Measurements from ENCODE around the gene DHRS3. TPM values are rescaled to one million over a fixed set of nuclear protein-coding genes. Genes with fewer than 3 reads are reported as not detected.
A peak's percentile ranks its signal among the peaks of the same experiment; 100 is the strongest.

DHRS3 gene
- total and polyA plus RNA-seq, 10 of the 15 experiments (the other 5 are each of a cell fraction or from before 2014, with no cell fraction given) = 0.23 to 29.7 (median 1.2) TPM

DNA sequence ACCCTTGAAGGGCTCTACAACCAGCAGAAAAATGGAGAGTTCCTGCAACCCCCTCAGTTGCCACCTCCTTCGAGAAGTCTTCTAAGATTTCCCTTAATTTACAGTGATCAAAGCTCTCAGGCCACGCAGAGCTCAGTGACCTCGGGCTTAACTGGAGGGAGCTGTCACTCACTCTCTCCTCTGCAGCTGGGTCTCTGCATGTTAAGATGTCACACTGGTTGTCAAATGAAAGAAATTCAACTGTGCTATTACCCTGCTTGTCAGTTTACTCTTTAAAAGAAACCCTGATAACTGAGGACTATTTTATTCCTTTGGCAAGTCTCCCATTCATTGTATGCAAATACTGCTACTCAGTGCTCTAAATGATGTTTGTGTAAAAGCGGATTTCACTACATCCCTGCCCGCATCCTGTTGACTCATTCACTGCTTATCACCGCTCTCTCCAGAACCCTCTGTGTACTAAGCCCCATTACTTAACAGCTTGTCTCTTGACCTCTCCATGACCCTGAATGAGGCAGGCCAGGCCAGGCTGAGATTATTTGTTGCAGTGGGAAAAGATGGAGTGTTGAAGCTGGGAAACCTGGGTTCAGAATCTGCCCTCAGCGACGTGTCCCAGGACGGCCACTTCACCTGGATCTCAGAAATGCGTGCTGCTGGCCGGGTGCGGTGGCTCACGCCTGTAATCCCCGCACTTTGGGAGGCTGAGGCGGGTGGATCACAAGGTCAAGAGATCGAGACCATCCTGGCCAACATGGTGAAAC is 13.7 kb downstream of the DHRS3 start (continued):
- TF ChIP-seq, protein P1, sequence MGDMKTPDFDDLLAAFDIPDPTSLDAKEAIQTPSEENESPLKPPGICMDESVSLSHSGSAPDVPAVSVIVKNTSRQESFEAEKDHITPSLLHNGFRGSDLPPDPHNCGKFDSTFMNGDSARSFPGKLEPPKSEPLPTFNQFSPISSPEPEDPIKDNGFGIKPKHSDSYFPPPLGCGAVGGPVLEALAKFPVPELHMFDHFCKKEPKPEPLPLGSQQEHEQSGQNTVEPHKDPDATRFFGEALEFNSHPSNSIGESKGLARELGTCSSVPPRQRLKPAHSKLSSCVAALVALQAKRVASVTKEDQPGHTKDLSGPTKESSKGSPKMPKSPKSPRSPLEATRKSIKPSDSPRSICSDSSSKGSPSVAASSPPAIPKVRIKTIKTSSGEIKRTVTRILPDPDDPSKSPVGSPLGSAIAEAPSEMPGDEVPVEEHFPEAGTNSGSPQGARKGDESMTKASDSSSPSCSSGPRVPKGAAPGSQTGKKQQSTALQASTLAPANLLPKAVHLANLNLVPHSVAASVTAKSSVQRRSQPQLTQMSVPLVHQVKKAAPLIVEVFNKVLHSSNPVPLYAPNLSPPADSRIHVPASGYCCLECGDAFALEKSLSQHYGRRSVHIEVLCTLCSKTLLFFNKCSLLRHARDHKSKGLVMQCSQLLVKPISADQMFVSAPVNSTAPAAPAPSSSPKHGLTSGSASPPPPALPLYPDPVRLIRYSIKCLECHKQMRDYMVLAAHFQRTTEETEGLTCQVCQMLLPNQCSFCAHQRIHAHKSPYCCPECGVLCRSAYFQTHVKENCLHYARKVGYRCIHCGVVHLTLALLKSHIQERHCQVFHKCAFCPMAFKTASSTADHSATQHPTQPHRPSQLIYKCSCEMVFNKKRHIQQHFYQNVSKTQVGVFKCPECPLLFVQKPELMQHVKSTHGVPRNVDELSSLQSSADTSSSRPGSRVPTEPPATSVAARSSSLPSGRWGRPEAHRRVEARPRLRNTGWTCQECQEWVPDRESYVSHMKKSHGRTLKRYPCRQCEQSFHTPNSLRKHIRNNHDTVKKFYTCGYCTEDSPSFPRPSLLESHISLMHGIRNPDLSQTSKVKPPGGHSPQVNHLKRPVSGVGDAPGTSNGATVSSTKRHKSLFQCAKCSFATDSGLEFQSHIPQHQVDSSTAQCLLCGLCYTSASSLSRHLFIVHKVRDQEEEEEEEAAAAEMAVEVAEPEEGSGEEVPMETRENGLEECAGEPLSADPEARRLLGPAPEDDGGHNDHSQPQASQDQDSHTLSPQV (IDR thresholded peaks at IDR 0.05) = no peak
- TF ChIP-seq YY1 (IDR thresholded peaks at IDR 0.05; ENCODE audit: low read depth, low read length) (no peak), RAD21 (IDR thresholded peaks at IDR 0.05; ENCODE audit: insufficient read depth, low read depth, low read length) (no peak), DPF2 (IDR thresholded peaks at IDR 0.05) (0 out of 2 replicates have a peak, but pooled peaks have one; percentile 21), ATF3 (IDR thresholded peaks at IDR 0.05; ENCODE audit: borderline replicate concordance, extremely low read depth, low read depth, low read length) (no peak), ATF7 (IDR thresholded peaks at IDR 0.05; ENCODE audit: low read depth) (0 out of 2 replicates have a peak, but pooled peaks have one; percentile 11), JUNB (IDR thresholded peaks at IDR 0.05) (0 out of 2 replicates have a peak, but pooled peaks have one; percentile 23), BMI1 (IDR thresholded peaks at IDR 0.05; ENCODE audit: borderline replicate concordance) (no peak; the same call in 1 of the 2 replicates), BACH1 (IDR thresholded peaks at IDR 0.05; ENCODE audit: borderline replicate concordance) (no peak), NR2F1 (conservative IDR thresholded peaks at IDR 0.05) (peak; percentile 80), PML (IDR thresholded peaks at IDR 0.05; ENCODE audit: low read length) (no peak), E2F4 (IDR thresholded peaks at IDR 0.05; ENCODE audit: low read depth, low read length) (no peak), IKZF1 (conservative IDR thresholded peaks at IDR 0.05) (peak; percentile 58), ZZZ3 (IDR thresholded peaks at IDR 0.05; ENCODE audit: control insufficient read depth, insufficient read length, low read depth) (no peak), RBBP5 (conservative IDR thresholded peaks at IDR 0.05) (no peak), MEF2B (IDR thresholded peaks at IDR 0.05; ENCODE audit: partially characterized antibody, poor library complexity, severe bottlenecking) (no peak), MLLT1 (IDR thresholded peaks at IDR 0.05) (0 out of 2 replicates have a peak, but pooled peaks have one; percentile 32), MTA2 (IDR thresholded peaks at IDR 0.05; ENCODE audit: low read depth) (peak; percentile 36; the same call in 1 of the 2 replicates), YBX1 (IDR thresholded peaks at IDR 0.05) (no peak), PKNOX1 (IDR thresholded peaks at IDR 0.05) (peak; percentile 89)
